ACC112 (cell line): Measurements from ENCODE around the gene TNNI3K.
"Not testable (repeated sequence)": the region's sequence is repeated elsewhere in the genome, so short reads cannot be mapped to it uniquely, and the experiment has no call there.

Source experiments
- H2AFZ ChIP-seq: fragments of 200-600 bp; sonication (generic); one replicate; pipeline ENCODE4 v1.6.0; 2017; ENCODE audit warnings: antibody characterized with exemption, low read length; ENCODE audit not compliant: unreplicated experiment
- H3K27ac ChIP-seq: fragments of 200-600 bp; sonication (generic); 2 replicates; pipeline ENCODE4 v1.5.1; 2014; ENCODE audit warnings: low read depth, mild to moderate bottlenecking, antibody characterized with exemption, low read length, moderate library complexity
- H3K27me3 ChIP-seq: fragments of 200-600 bp; sonication (generic); 2 replicates; pipeline ENCODE4 v1.6.1; 2014; ENCODE audit warnings: mild to moderate bottlenecking, antibody characterized with exemption, low read length, moderate library complexity, mixed read lengths; ENCODE audit not compliant: insufficient read depth
- H3K36me3 ChIP-seq: fragments of 200-600 bp; sonication (generic); 2 replicates; pipeline ENCODE4 v1.6.1; 2016; ENCODE audit warnings: mild to moderate bottlenecking, antibody characterized with exemption, low read length, moderate library complexity, mixed read lengths; ENCODE audit not compliant: insufficient read depth
- H3K4me1 ChIP-seq: fragments of 200-600 bp; sonication (generic); one replicate; pipeline ENCODE4 v1.6.1; 2016; ENCODE audit warnings: low read length, mixed read lengths; ENCODE audit not compliant: insufficient read depth, unreplicated experiment, control insufficient read depth
- H3K4me3 ChIP-seq: fragments of 200-600 bp; sonication (generic); 2 replicates; pipeline ENCODE4 v1.5.1; 2014; ENCODE audit warnings: mild to moderate bottlenecking, low read depth, low read length
- H3K79me2 ChIP-seq: fragments of 200-600 bp; sonication (generic); one replicate; pipeline ENCODE4 v1.6.0; 2016; ENCODE audit warnings: low read length; ENCODE audit not compliant: control insufficient read depth, unreplicated experiment, insufficient read depth

TNNI3K gene

GRCh38 chr1:74236440-74236839 is 1.3 kb downstream of the TNNI3K start:
- Histone ChIP-seq H3K27me3 (no peaks in the 10 kb centered on the region), H3K36me3 (no peaks in the 10 kb centered on the region), H3K27ac (no peak overlapping the region), H3K79me2 (no peaks in the 10 kb centered on the region), H3K4me3 (no peak overlapping the region), H3K4me1 (no peaks in the 10 kb centered on the region), H2AFZ (no peak overlapping the region)

- H3K27ac ChIP-seq, result no peak overlapping the region
- no peaks in the 10 kb centered on the region for H3K79me2 ChIP-seq
- H3K4me3 ChIP-seq, result no peak overlapping the region
- no peaks in the 10 kb centered on the region for H3K36me3 ChIP-seq
- H3K4me1 ChIP-seq, result no peaks in the 10 kb centered on the region
- H3K27me3 ChIP-seq, result no peaks in the 10 kb centered on the region
- H2AFZ ChIP-seq, result no peak overlapping the region
Measured at GRCh38 chr1:74237035-74237434, 1.8 kb downstream of the TNNI3K start.

- Histone ChIP-seq H3K79me2 (no peaks in the 10 kb centered on the region), H3K36me3 (no peaks in the 10 kb centered on the region), H3K27me3 (no peaks in the 10 kb centered on the region), H3K4me3 (no peak overlapping the region), H3K4me1 (no peaks in the 10 kb centered on the region), H3K27ac (no peak overlapping the region), H2AFZ (no peak overlapping the region)
Measured at GRCh38 chr1:74237787-74238186, 2.6 kb downstream of the TNNI3K start.

GRCh38 chr1:74245168-74245772 is 10.1 kb downstream of the TNNI3K start:
- Histone ChIP-seq H3K4me3 (no peak overlapping the region), H3K36me3 (no peaks in the 10 kb centered on the region), H3K79me2 (no peaks in the 10 kb centered on the region), H3K27me3 (no peaks in the 10 kb centered on the region), H2AFZ (no peak overlapping the region), H3K27ac (no peak overlapping the region), H3K4me1 (no peaks in the 10 kb centered on the region)

GRCh38 chr1:74246315-74246714 is 11.1 kb downstream of the TNNI3K start:
- no peaks in the 10 kb centered on the region for H3K79me2 ChIP-seq
- H3K27ac ChIP-seq, result no peak overlapping the region
- no peaks in the 10 kb centered on the region for H3K4me1 ChIP-seq
- H3K36me3 ChIP-seq, result no peaks in the 10 kb centered on the region
- H2AFZ ChIP-seq, result no peak overlapping the region
- H3K4me3 ChIP-seq, result no peak overlapping the region
- H3K27me3 ChIP-seq, result no peaks in the 10 kb centered on the region

GRCh38 chr1:74247881-74248528 is 12.8 kb downstream of the TNNI3K start:
- no peaks in the 10 kb centered on the region for H3K27me3 ChIP-seq
- no peak overlapping the region for H3K27ac ChIP-seq
- no peak overlapping the region for H3K4me3 ChIP-seq
- H3K79me2 ChIP-seq, result no peaks in the 10 kb centered on the region
- no peak overlapping the region for H2AFZ ChIP-seq
- H3K4me1 ChIP-seq, result no peaks in the 10 kb centered on the region
- no peaks in the 10 kb centered on the region for H3K36me3 ChIP-seq

GRCh38 chr1:74253243-74253824 is 18.1 kb downstream of the TNNI3K start:
- H2AFZ ChIP-seq, H3K79me2 ChIP-seq, H3K4me1 ChIP-seq, H3K27me3 ChIP-seq, H3K4me3 ChIP-seq, H3K36me3 ChIP-seq, H3K27ac ChIP-seq: not testable (repeated sequence)

- H3K4me3 ChIP-seq, result no peak overlapping the region
- H3K27me3 ChIP-seq, result no peaks in the 10 kb centered on the region
- no peaks in the 10 kb centered on the region for H3K79me2 ChIP-seq
- H3K27ac ChIP-seq, result no peak overlapping the region
- no peaks in the 10 kb centered on the region for H3K4me1 ChIP-seq
- H2AFZ ChIP-seq, result no peak overlapping the region
- no peaks in the 10 kb centered on the region for H3K36me3 ChIP-seq
Measured at GRCh38 chr1:74266001-74266400, 30.8 kb downstream of the TNNI3K start.

- Histone ChIP-seq H3K4me1 (no peaks in the 10 kb centered on the region), H2AFZ (no peak overlapping the region), H3K27me3 (no peaks in the 10 kb centered on the region), H3K27ac (no peak overlapping the region), H3K79me2 (no peaks in the 10 kb centered on the region), H3K4me3 (no peak overlapping the region), H3K36me3 (no peaks in the 10 kb centered on the region)
Measured at GRCh38 chr1:74271503-74271902, 36.3 kb downstream of the TNNI3K start.

- Histone ChIP-seq H3K36me3 (no peaks in the 10 kb centered on the region), H3K4me3 (no peak overlapping the region), H2AFZ (no peak overlapping the region), H3K4me1 (no peaks in the 10 kb centered on the region), H3K27me3 (no peaks in the 10 kb centered on the region), H3K79me2 (no peaks in the 10 kb centered on the region), H3K27ac (no peak overlapping the region)
Measured at GRCh38 chr1:74280642-74281396, 45.6 kb downstream of the TNNI3K start.
